ENCODE data around the gene BRSK2. TPM values are rescaled to one million over a fixed set of nuclear protein-coding genes. Genes with fewer than 3 reads are reported as not detected.

The BRSK2 gene
- total RNA-seq, 5 donors from 2014 or later (not counting 1 experiment from before 2014, with no cell fraction given) = 0.54 to 1.5 (median 0.95) TPM

GRCh38 chr11:1442163-1442562 lies 52.4 kb downstream of the BRSK2 start:
- Mint-ChIP-seq H3K27ac (no peak overlapping the region), H3K9me3 (no peaks in the 10 kb centered on the region), H3K27me3 (no peaks in the 10 kb centered on the region), H3K4me1 (no peaks in the 10 kb centered on the region), H3K4me3 (no peak overlapping the region), H3K36me3 (no peaks in the 10 kb centered on the region)
- no peaks in the 10 kb centered on the region for H3K4me1 ChIP-seq (ENCODE audit: control insufficient read depth in 1 of 2, extremely low read depth in 1 of 2, insufficient read depth in 2 of 2, low read length in 2 of 2)
- no peak overlapping the region for H3K27ac ChIP-seq (ENCODE audit: low read length)
- H3K4me3 ChIP-seq (ENCODE audit: control insufficient read depth in 1 of 2, extremely low read depth in 1 of 2, low read length in 1 of 2) = no peak overlapping the region
- H3K27me3 ChIP-seq (replicated peaks in 1 of 2; ENCODE audit: control insufficient read depth in 2 of 2, extremely low read depth in 1 of 2, insufficient read depth in 2 of 2, low read length in 1 of 2) = peaks cover 0 to 21% of the 10 kb centered on the region in 2 experiments
- no peaks in the 10 kb centered on the region for H3K9me3 ChIP-seq
- DNase-seq (no peak), ATAC-seq (replicated peaks in 1 of 4) (no peak)
- WGBS (ENCODE audit: insufficient coverage) = 67% methylated on average over 1 of the region's 9 CpGs
- CTCF ChIA-PET = no interaction called here
- H3K36me3 ChIP-seq (ENCODE audit: control insufficient read depth in 2 of 2, extremely low read depth in 1 of 2, insufficient read depth in 1 of 2, low read length in 1 of 2) = no peaks in the 10 kb centered on the region
- POLR2A ChIA-PET = no interaction called here

GRCh38 chr11:1442807-1443366 lies 53.2 kb downstream of the BRSK2 start:
- Mint-ChIP-seq H3K4me3 (no peak overlapping the region), H3K27ac (no peak overlapping the region), H3K36me3 (no peaks in the 10 kb centered on the region), H3K27me3 (no peaks in the 10 kb centered on the region), H3K9me3 (no peaks in the 10 kb centered on the region), H3K4me1 (no peaks in the 10 kb centered on the region)
- POLR2A ChIA-PET = no interaction called here
- H3K27ac ChIP-seq (ENCODE audit: low read length) = no peak overlapping the region
- no peaks in the 10 kb centered on the region for H3K4me1 ChIP-seq (ENCODE audit: control insufficient read depth in 1 of 2, extremely low read depth in 1 of 2, insufficient read depth in 2 of 2, low read length in 2 of 2)
- CTCF ChIA-PET = no interaction called here
- no peak overlapping the region for H3K4me3 ChIP-seq (ENCODE audit: control insufficient read depth in 1 of 2, extremely low read depth in 1 of 2, low read length in 1 of 2)
- H3K36me3 ChIP-seq (ENCODE audit: control insufficient read depth in 2 of 2, extremely low read depth in 1 of 2, insufficient read depth in 1 of 2, low read length in 1 of 2) = no peaks in the 10 kb centered on the region
- 83% methylated on average over 27 of the region's 28 CpGs for WGBS (ENCODE audit: insufficient coverage)
- no peaks in the 10 kb centered on the region for H3K9me3 ChIP-seq
- no peak for ATAC-seq (replicated peaks in 1 of 4)
- peaks cover 0 to 14% of the 10 kb centered on the region in 2 experiments for H3K27me3 ChIP-seq (replicated peaks in 1 of 2; ENCODE audit: control insufficient read depth in 2 of 2, extremely low read depth in 1 of 2, insufficient read depth in 2 of 2, low read length in 1 of 2)
- DNase-seq = no peak

GRCh38 chr11:1443737-1444136 lies 54.0 kb downstream of the BRSK2 start:
- Mint-ChIP-seq H3K9me3 (no peaks in the 10 kb centered on the region), H3K4me3 (no peak overlapping the region), H3K4me1 (no peaks in the 10 kb centered on the region), H3K27me3 (no peaks in the 10 kb centered on the region), H3K36me3 (no peaks in the 10 kb centered on the region), H3K27ac (no peak overlapping the region)
- Histone ChIP-seq H3K27me3 (replicated peaks in 1 of 2; ENCODE audit: control insufficient read depth in 2 of 2, extremely low read depth in 1 of 2, insufficient read depth in 2 of 2, low read length in 1 of 2) (peaks cover 0 to 13% of the 10 kb centered on the region in 2 experiments), H3K4me1 (ENCODE audit: control insufficient read depth in 1 of 2, extremely low read depth in 1 of 2, insufficient read depth in 2 of 2, low read length in 2 of 2) (peaks cover 0 to 1% of the 10 kb centered on the region in 2 experiments), H3K27ac (ENCODE audit: low read length) (no peak overlapping the region), H3K9me3 (no peaks in the 10 kb centered on the region), H3K4me3 (ENCODE audit: control insufficient read depth in 1 of 2, extremely low read depth in 1 of 2, low read length in 1 of 2) (no peak overlapping the region), H3K36me3 (ENCODE audit: control insufficient read depth in 2 of 2, extremely low read depth in 1 of 2, insufficient read depth in 1 of 2, low read length in 1 of 2) (no peaks in the 10 kb centered on the region)
- no peak for DNase-seq
- 78% methylated on average over 9 of the region's 9 CpGs for whole genome bisulfite sequencing (ENCODE audit: insufficient coverage)
- ChIA-PET POLR2A (no interaction called here), CTCF (no interaction called here)
- ATAC-seq (replicated peaks in 1 of 4) = no peak

GRCh38 chr11:1444321-1444720 lies 54.6 kb downstream of the BRSK2 start:
- Mint-ChIP-seq H3K27me3 (no peaks in the 10 kb centered on the region), H3K4me1 (no peaks in the 10 kb centered on the region), H3K27ac (no peak overlapping the region), H3K4me3 (no peak overlapping the region), H3K9me3 (no peaks in the 10 kb centered on the region), H3K36me3 (no peaks in the 10 kb centered on the region)
- H3K36me3 ChIP-seq (ENCODE audit: control insufficient read depth in 2 of 2, extremely low read depth in 1 of 2, insufficient read depth in 1 of 2, low read length in 1 of 2) = no peaks in the 10 kb centered on the region
- H3K27ac ChIP-seq (ENCODE audit: low read length) = no peak overlapping the region
- H3K27me3 ChIP-seq (replicated peaks in 1 of 2; ENCODE audit: control insufficient read depth in 2 of 2, extremely low read depth in 1 of 2, insufficient read depth in 2 of 2, low read length in 1 of 2) = peaks cover 0 to 10% of the 10 kb centered on the region in 2 experiments
- ChIA-PET CTCF (no interaction called here), POLR2A (no interaction called here)
- H3K4me1 ChIP-seq (ENCODE audit: control insufficient read depth in 1 of 2, extremely low read depth in 1 of 2, insufficient read depth in 2 of 2, low read length in 2 of 2) = peaks cover 0 to 2% of the 10 kb centered on the region in 2 experiments
- DNase-seq = no peak
- ATAC-seq (replicated peaks in 1 of 4) = no peak
- no peaks in the 10 kb centered on the region for H3K9me3 ChIP-seq
- 85% methylated on average over 4 of the region's 11 CpGs for WGBS (ENCODE audit: insufficient coverage)
- no peak overlapping the region for H3K4me3 ChIP-seq (ENCODE audit: control insufficient read depth in 1 of 2, extremely low read depth in 1 of 2, low read length in 1 of 2)

- H3K27ac ChIP-seq (ENCODE audit: low read length) = no peak overlapping the region
- no peaks in the 10 kb centered on the region for H3K9me3 ChIP-seq
- Mint-ChIP-seq H3K36me3 (no peaks in the 10 kb centered on the region), H3K4me1 (no peaks in the 10 kb centered on the region), H3K9me3 (no peaks in the 10 kb centered on the region), H3K4me3 (no peak overlapping the region), H3K27ac (no peak overlapping the region), H3K27me3 (no peaks in the 10 kb centered on the region)
- no peak overlapping the region for H3K4me3 ChIP-seq (ENCODE audit: control insufficient read depth in 1 of 2, extremely low read depth in 1 of 2, low read length in 1 of 2)
- peaks cover 0 to 10% of the 10 kb centered on the region in 2 experiments for H3K27me3 ChIP-seq (replicated peaks in 1 of 2; ENCODE audit: control insufficient read depth in 2 of 2, extremely low read depth in 1 of 2, insufficient read depth in 2 of 2, low read length in 1 of 2)
- ChIA-PET POLR2A (no interaction called here), CTCF (no interaction called here)
- H3K4me1 ChIP-seq (ENCODE audit: control insufficient read depth in 1 of 2, extremely low read depth in 1 of 2, insufficient read depth in 2 of 2, low read length in 2 of 2) = peaks cover 0 to 2% of the 10 kb centered on the region in 2 experiments
- ATAC-seq (replicated peaks in 1 of 4) (no peak), DNase-seq (no peak)
- no peaks in the 10 kb centered on the region for H3K36me3 ChIP-seq (ENCODE audit: control insufficient read depth in 2 of 2, extremely low read depth in 1 of 2, insufficient read depth in 1 of 2, low read length in 1 of 2)
- 85% methylated on average over 13 of the region's 32 CpGs for WGBS (ENCODE audit: insufficient coverage)
Observed at GRCh38 chr11:1444823-1445422, 55.2 kb downstream of the BRSK2 start.

- CTCF ChIA-PET = no interaction called here
- POLR2A ChIA-PET = no interaction called here
- Mint-ChIP-seq H3K4me1 (no peaks in the 10 kb centered on the region), H3K27me3 (no peaks in the 10 kb centered on the region), H3K4me3 (no peak overlapping the region), H3K36me3 (no peaks in the 10 kb centered on the region), H3K9me3 (no peaks in the 10 kb centered on the region), H3K27ac (no peak overlapping the region)
- ATAC-seq (replicated peaks in 1 of 4) (no peak), DNase-seq (no peak)
- 89% methylated on average over 29 of the region's 30 CpGs for WGBS (ENCODE audit: insufficient coverage)
- Histone ChIP-seq H3K36me3 (ENCODE audit: control insufficient read depth in 2 of 2, extremely low read depth in 1 of 2, insufficient read depth in 1 of 2, low read length in 1 of 2) (no peaks in the 10 kb centered on the region), H3K9me3 (no peaks in the 10 kb centered on the region), H3K27ac (ENCODE audit: low read length) (no peak overlapping the region), H3K27me3 (replicated peaks in 1 of 2; ENCODE audit: control insufficient read depth in 2 of 2, extremely low read depth in 1 of 2, insufficient read depth in 2 of 2, low read length in 1 of 2) (peaks cover 0 to 10% of the 10 kb centered on the region in 2 experiments), H3K4me3 (ENCODE audit: control insufficient read depth in 1 of 2, extremely low read depth in 1 of 2, low read length in 1 of 2) (no peak overlapping the region), H3K4me1 (ENCODE audit: control insufficient read depth in 1 of 2, extremely low read depth in 1 of 2, insufficient read depth in 2 of 2, low read length in 2 of 2) (peaks cover 0 to 2% of the 10 kb centered on the region in 2 experiments)
Observed at GRCh38 chr11:1445741-1446445, 56.2 kb downstream of the BRSK2 start.
